Lung (tissue), 16 donors: ENCODE measurements around the gene SLC25A6. TPM values are rescaled to one million over a fixed set of nuclear protein-coding genes. Genes with fewer than 3 reads are reported as not detected.

ENCODE experiments used
- ATAC-seq: fragments of 200-7000 bp; cut with Tn5 transposase; one replicate; pipeline ENCODE4 v1.9.1; 2020; ENCODE audit warnings: moderate number of reproducible peaks; ENCODE audit not compliant: insufficient read depth, low FRiP score
- DNase-seq, 3 donors: peaks; one replicate each; pipeline ENCODE4 v3.0.0-alpha.2; 2013 to 2017
- H3K27ac ChIP-seq, 2 donors: one replicate each; pipeline ENCODE4 v1.5.1; 2013; ENCODE audit warnings: mild to moderate bottlenecking in 2 of 2, moderate library complexity in 2 of 2, control low read depth in 1 of 2, inconsistent platforms in 1 of 2, low read depth in 1 of 2, low read length in 1 of 2
- H3K27me3 ChIP-seq, 3 donors: one replicate each; pipeline ENCODE4 v1.5.1; 2013; ENCODE audit warnings: low read length in 2 of 3; ENCODE audit not compliant: control insufficient read depth in 3 of 3, insufficient read depth in 3 of 3
- H3K36me3 ChIP-seq, 4 donors: one replicate each; pipeline ENCODE4 v1.5.1; 2013; ENCODE audit warnings: low read length in 4 of 4, mild to moderate bottlenecking in 1 of 4, moderate library complexity in 1 of 4; ENCODE audit not compliant: control insufficient read depth in 4 of 4, insufficient read depth in 4 of 4
- H3K4me1 ChIP-seq, 5 donors: one replicate each; pipeline ENCODE4 v1.5.1; 2013; ENCODE audit warnings: low read length in 5 of 5, mild to moderate bottlenecking in 2 of 5, moderate library complexity in 1 of 5; ENCODE audit not compliant: control insufficient read depth in 5 of 5, insufficient read depth in 5 of 5
- H3K4me3 ChIP-seq: one replicate; pipeline ENCODE4 v1.5.1; 2013; ENCODE audit warnings: mild to moderate bottlenecking, control low read depth, moderate library complexity
- H3K9ac ChIP-seq, 2 donors: one replicate each; pipeline ENCODE4 v1.5.1; 2013; ENCODE audit warnings: low read length in 2 of 2, control low read depth in 1 of 2; ENCODE audit not compliant: insufficient read depth in 1 of 2
- H3K9me3 ChIP-seq, 4 donors: one replicate each; pipeline ENCODE4 v1.5.1; 2013; ENCODE audit warnings: low read length in 3 of 4, mild to moderate bottlenecking in 1 of 4, moderate library complexity in 1 of 4; ENCODE audit not compliant: control insufficient read depth in 4 of 4, insufficient read depth in 3 of 4
- WGBS, 2 donors: extraction: QIAGEN DNeasy Blood & Tissue Kit; methylation state at CpG; one replicate each; pipeline ENCODE4 v1.1.7; 2013; 5-methylcytosine and 5-hydroxymethylcytosine counted together
- long read RNA-seq, 5 donors: transcript quantifications; one replicate each; lab custom pipeline, GENCODE V29; 2026
- polyA plus RNA-seq, 2 donors: library from polyadenylated mRNA; stranded (reverse); fragments of 200-250 nt; gene quantifications; one replicate each; pipeline ENCODE4 v1.2.1, GENCODE V29; 2013
- total RNA-seq, 2 donors: library from RNA; depleted of rRNA in 1 of 2; stranded (reverse); fragments of >200 nt in 1 of 2; gene quantifications; one replicate each; pipeline ENCODE4 v1.2.1, GENCODE V29; 2014 to 2021
- TF ChIP-seq, protein P1 (sequence below): IDR thresholded peaks from 2 replicates; pipeline ENCODE4 v1.5.1; 2012; ENCODE audit warnings: mild to moderate bottlenecking; ENCODE audit errors: control extremely low read depth, extremely low read depth
- donor health status: control.
- donor health status: control.
- donor health status: Bipolar disorder and iron deficiency.
- donor health status: healthy.
- donor health status: DM: yes; HTN: yes; CAD: no.

The SLC25A6 gene
- 100 to 1,000 TPM; 168 to 350 TPM for total RNA-seq
- 100 to 1,000 TPM; 382 to 422 TPM for polyA plus RNA-seq
- long read RNA-seq, donor 1, transcript SLC25A6-201 (4 exons, 2,062 nt) = major isoform, 416 of 533 reads
- long read RNA-seq, donor 1, partial matches to known transcripts = 102 of 533 reads
- long read RNA-seq, donor 1, other reads (novel, unspliced or antisense) = 15 of 533 reads
- long read RNA-seq, donor 2, transcript SLC25A6-201 (4 exons, 2,062 nt) = major isoform, 138 of 212 reads
- long read RNA-seq, donor 2, partial matches to known transcripts = 74 of 212 reads
- long read RNA-seq, donor 2, other reads (novel, unspliced or antisense) = 0 of 212 reads
- long read RNA-seq, donor 3, transcript SLC25A6-201 (4 exons, 2,062 nt) = major isoform, 250 of 323 reads
- long read RNA-seq, donor 3, partial matches to known transcripts = 68 of 323 reads
- long read RNA-seq, donor 3, other reads (novel, unspliced or antisense) = 5 of 323 reads
- long read RNA-seq, donor 4, transcript SLC25A6-201 (4 exons, 2,062 nt) = major isoform, 178 of 291 reads
- long read RNA-seq, donor 4, partial matches to known transcripts = 113 of 291 reads
- long read RNA-seq, donor 4, other reads (novel, unspliced or antisense) = 0 of 291 reads
- long read RNA-seq, donor 5, transcript SLC25A6-201 (4 exons, 2,062 nt) = major isoform, 558 of 725 reads
- long read RNA-seq, donor 5, partial matches to known transcripts = 159 of 725 reads
- long read RNA-seq, donor 5, other reads (novel, unspliced or antisense) = 8 of 725 reads

DNA sequence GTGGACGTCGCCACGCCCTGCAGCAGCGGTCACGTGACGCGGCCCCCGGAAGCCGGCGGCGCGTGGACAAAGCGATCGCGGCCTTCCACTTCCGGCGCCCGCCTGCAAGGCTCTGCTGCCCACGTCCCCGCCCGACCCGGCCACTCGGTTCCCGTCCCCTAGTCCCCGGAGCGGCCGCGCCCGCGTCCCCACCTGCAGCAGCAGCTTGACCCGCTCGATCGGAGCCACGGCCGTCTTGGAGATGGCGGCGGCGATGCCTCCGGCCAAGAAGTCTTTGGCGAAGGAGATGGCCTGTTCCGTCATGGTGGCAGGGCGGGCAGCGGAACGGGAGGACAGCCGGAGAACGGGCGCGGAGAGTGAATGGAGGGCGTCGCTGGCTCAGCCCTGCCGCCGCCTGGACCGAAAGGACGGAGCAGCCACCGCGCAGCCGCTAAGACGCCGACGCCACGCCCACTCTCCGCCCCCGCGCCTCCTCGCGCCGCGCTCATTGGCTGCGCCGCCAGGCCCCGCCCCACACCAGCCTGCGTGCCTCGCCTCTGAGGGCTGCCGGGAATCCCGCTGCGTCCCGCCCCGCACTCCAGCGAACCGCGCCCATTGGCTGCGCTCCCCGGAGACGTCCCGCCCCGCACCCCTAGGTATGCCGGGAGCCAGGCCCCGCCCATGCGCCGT is at the start of gene SLC25A6:
TSS of gene SLC25A6 (minus strand) at position 407 of the 669 bp plus-strand sequence. CDS start at position 303, 104 bp downstream.
- H3K36me3 ChIP-seq = peaks cover 28 to 45% (median 37%) of the 10 kb centered on the region in 4 donors
- TF ChIP-seq, protein P1, sequence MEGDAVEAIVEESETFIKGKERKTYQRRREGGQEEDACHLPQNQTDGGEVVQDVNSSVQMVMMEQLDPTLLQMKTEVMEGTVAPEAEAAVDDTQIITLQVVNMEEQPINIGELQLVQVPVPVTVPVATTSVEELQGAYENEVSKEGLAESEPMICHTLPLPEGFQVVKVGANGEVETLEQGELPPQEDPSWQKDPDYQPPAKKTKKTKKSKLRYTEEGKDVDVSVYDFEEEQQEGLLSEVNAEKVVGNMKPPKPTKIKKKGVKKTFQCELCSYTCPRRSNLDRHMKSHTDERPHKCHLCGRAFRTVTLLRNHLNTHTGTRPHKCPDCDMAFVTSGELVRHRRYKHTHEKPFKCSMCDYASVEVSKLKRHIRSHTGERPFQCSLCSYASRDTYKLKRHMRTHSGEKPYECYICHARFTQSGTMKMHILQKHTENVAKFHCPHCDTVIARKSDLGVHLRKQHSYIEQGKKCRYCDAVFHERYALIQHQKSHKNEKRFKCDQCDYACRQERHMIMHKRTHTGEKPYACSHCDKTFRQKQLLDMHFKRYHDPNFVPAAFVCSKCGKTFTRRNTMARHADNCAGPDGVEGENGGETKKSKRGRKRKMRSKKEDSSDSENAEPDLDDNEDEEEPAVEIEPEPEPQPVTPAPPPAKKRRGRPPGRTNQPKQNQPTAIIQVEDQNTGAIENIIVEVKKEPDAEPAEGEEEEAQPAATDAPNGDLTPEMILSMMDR = no peak
- peak; percentile 98 to 99 (median 99) for DNase-seq
- H3K27ac ChIP-seq = peak within 1 kb of the TSS; percentile 97 to 100
- H3K4me3 ChIP-seq = peak within 1 kb of the TSS; percentile 80
- H3K4me1 ChIP-seq = peaks cover 0 to 25% (median 7%) of the 10 kb centered on the region in 5 donors
- 0% methylated on average over 58 to 90 of the region's 90 CpGs for WGBS, 2 donors
- H3K27me3 ChIP-seq = no peaks in the 10 kb centered on the region
- ATAC-seq = peak; percentile 97
- H3K9ac ChIP-seq = peak within 1 kb of the TSS; percentile 85 to 98
- no peaks in the 10 kb centered on the region for H3K9me3 ChIP-seq

DNA sequence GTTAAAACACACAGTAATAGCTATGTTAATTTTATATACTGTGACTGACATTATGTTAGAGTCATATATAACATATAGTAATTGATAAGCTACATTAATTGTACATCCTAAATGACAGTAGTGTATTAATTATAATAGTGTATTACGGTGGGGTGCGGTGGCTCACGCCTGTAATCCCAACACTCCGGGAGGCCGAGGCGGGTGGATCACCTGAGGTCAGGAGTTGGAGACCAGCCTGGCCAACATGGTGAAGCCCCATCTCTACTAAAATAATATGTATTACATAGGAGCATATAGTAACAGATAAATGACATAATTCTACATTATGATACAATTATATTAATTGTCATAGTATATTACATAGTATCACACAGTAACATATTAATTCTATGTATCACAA is 48.6 kb upstream of the SLC25A6 start:
- TF ChIP-seq, protein P1 = no peak
- Histone ChIP-seq H3K4me1 (no peaks in the 10 kb centered on the region), H3K4me3 (no peak overlapping the region), H3K36me3 (peaks cover 9 to 27% (median 14%) of the 10 kb centered on the region in 4 donors), H3K9ac (no peak overlapping the region), H3K9me3 (peaks cover 0 to 4% (median 2%) of the 10 kb centered on the region in 4 donors), H3K27ac (no peak overlapping the region), H3K27me3 (no peaks in the 10 kb centered on the region)
- 98 to 99% methylated on average over 6 of the region's 6 CpGs for WGBS, 2 donors
- no peak for DNase-seq
- ATAC-seq = no peak

DNA sequence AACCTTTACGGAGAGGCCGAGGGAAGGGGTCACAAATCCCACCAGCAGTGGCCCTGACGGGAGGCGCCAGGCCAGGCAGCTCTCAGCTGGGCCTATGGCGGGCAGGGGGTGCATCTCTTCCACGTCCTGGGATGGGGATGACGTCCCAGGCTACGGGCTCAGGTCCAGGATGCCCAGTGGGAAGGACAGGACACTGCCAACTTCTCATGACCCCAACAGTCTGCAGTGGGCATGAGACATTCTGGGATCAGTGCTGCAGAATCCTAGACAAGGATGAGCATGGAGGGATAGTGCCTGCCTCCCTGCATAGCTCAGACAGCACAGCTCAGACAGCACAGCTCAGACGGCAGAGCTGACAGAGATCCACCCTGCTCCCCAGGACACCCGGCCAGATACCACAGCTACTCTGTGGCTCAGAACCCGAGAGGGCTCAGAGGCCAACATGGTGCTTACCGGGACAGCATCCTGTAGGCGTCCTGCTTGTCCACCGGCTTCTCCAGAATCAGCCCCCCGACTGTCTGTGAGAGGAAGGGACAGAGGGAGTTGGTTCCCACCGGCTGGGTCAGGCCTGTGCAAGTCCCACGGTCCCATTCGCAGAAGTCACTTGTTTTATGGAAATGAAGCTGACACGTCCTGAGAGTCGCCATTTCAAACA is 43.5 kb upstream of the SLC25A6 start:
- Histone ChIP-seq H3K27me3 (no peaks in the 10 kb centered on the region), H3K9me3 (no peaks in the 10 kb centered on the region), H3K9ac (no peak overlapping the region), H3K36me3 (peaks cover 12 to 36% (median 25%) of the 10 kb centered on the region in 4 donors), H3K4me1 (no peaks in the 10 kb centered on the region), H3K4me3 (no peak overlapping the region), H3K27ac (no peak overlapping the region)
- no peak for ATAC-seq
- WGBS, 2 donors = 95 to 96% methylated on average over 20 of the region's 20 CpGs
- TF ChIP-seq, protein P1 = no peak
- DNase-seq = peak in 1 of 3 donors; percentile 8
